Loucy (cell line): ENCODE measurements around the gene HELB.

Experiments used
- H2AFZ ChIP-seq: fragments of 200-600 bp; sonication (generic); 2 replicates; pipeline ENCODE4 v1.6.0; 2016; ENCODE audit warnings: antibody characterized with exemption, mild to moderate bottlenecking, low read length, moderate library complexity
- H3F3A ChIP-seq: fragments of 200-600 bp; 2 replicates; pipeline ENCODE4 v1.6.0; 2016; ENCODE audit warnings: antibody characterized with exemption, low read depth, mild to moderate bottlenecking
- H3K27me3 ChIP-seq: fragments of 200-600 bp; sonication (generic); 2 replicates; pipeline ENCODE4 v1.6.1; 2014; ENCODE audit warnings: low read length, mild to moderate bottlenecking; ENCODE audit not compliant: insufficient read depth, poor library complexity, severe bottlenecking
- H3K36me3 ChIP-seq: fragments of 200-600 bp; sonication (generic); 2 replicates; pipeline ENCODE4 v1.6.1; 2016; ENCODE audit warnings: low read length; ENCODE audit not compliant: insufficient read depth
- H3K4me1 ChIP-seq: fragments of 200-600 bp; sonication (generic); 2 replicates; pipeline ENCODE4 v1.5.1; 2014; ENCODE audit warnings: low read length, mild to moderate bottlenecking; ENCODE audit not compliant: insufficient read depth, poor library complexity, severe bottlenecking
- H3K4me2 ChIP-seq: fragments of 200-600 bp; sonication (generic); 2 replicates; pipeline ENCODE4 v1.6.0; 2014; ENCODE audit warnings: antibody characterized with exemption, low read length, low read depth, mild to moderate bottlenecking; ENCODE audit not compliant: poor library complexity, severe bottlenecking
- H3K4me3 ChIP-seq: fragments of 200-600 bp; sonication (generic); 2 replicates; pipeline ENCODE4 v1.5.1; 2014; ENCODE audit warnings: low read length, mild to moderate bottlenecking, mixed read lengths; ENCODE audit not compliant: poor library complexity, severe bottlenecking
- H3K79me2 ChIP-seq: fragments of 200-600 bp; sonication (generic); 2 replicates; pipeline ENCODE4 v1.6.1; 2014; ENCODE audit warnings: low read length; ENCODE audit not compliant: insufficient read depth
- H3K9ac ChIP-seq: fragments of 200-600 bp; sonication (generic); 2 replicates; pipeline ENCODE4 v1.6.0; 2014; ENCODE audit warnings: mild to moderate bottlenecking, low read depth, low read length, moderate library complexity; ENCODE audit not compliant: poor library complexity, severe bottlenecking
- H3K9me2 ChIP-seq: fragments of 200-600 bp; sonication (generic); replicated peaks from 2 replicates; pipeline ENCODE4 v1.6.1; 2016; ENCODE audit warnings: low read depth, low read length, mixed read lengths
- H3K9me3 ChIP-seq: fragments of 200-600 bp; sonication (generic); 2 replicates; pipeline ENCODE4 v1.6.1; 2014; ENCODE audit warnings: mild to moderate bottlenecking, antibody characterized with exemption, low read length, low read depth; ENCODE audit not compliant: insufficient read depth
- H4K20me1 ChIP-seq: fragments of 200-600 bp; sonication (generic); 2 replicates; pipeline ENCODE4 v1.6.0; 2014; ENCODE audit warnings: antibody characterized with exemption, low read length, mild to moderate bottlenecking; ENCODE audit not compliant: insufficient read depth, poor library complexity, severe bottlenecking
- EZH2phosphoT487 ChIP-seq: fragments of 200-600 bp; IDR thresholded peaks from 2 replicates; pipeline ENCODE4 v1.6.1; 2018; ENCODE audit warnings: antibody characterized with exemption, mild to moderate bottlenecking, moderate library complexity, borderline replicate concordance
- TF ChIP-seq, protein P1 (sequence below): fragments of 200-600 bp; sonication (generic); conservative IDR thresholded peaks from 2 replicates; pipeline ENCODE4 v1.5.1; 2014; ENCODE audit warnings: mild to moderate bottlenecking, antibody characterized with exemption, low read length

HELB gene

GRCh38 chr12:66272650-66273049 lies 29.6 kb upstream of the HELB start:
- H3K4me1 ChIP-seq, result no peaks in the 10 kb centered on the region
- no peaks in the 10 kb centered on the region for H3K79me2 ChIP-seq
- H3K9ac ChIP-seq, result no peak overlapping the region
- no peaks in the 10 kb centered on the region for H3K27me3 ChIP-seq
- H3K9me3 ChIP-seq, result no peaks in the 10 kb centered on the region
- no peaks in the 10 kb centered on the region for H3F3A ChIP-seq
- H4K20me1 ChIP-seq, result no peaks in the 10 kb centered on the region
- no peaks in the 10 kb centered on the region for H3K36me3 ChIP-seq
- H3K4me3 ChIP-seq, result no peak overlapping the region
- TF ChIP-seq, protein P1, sequence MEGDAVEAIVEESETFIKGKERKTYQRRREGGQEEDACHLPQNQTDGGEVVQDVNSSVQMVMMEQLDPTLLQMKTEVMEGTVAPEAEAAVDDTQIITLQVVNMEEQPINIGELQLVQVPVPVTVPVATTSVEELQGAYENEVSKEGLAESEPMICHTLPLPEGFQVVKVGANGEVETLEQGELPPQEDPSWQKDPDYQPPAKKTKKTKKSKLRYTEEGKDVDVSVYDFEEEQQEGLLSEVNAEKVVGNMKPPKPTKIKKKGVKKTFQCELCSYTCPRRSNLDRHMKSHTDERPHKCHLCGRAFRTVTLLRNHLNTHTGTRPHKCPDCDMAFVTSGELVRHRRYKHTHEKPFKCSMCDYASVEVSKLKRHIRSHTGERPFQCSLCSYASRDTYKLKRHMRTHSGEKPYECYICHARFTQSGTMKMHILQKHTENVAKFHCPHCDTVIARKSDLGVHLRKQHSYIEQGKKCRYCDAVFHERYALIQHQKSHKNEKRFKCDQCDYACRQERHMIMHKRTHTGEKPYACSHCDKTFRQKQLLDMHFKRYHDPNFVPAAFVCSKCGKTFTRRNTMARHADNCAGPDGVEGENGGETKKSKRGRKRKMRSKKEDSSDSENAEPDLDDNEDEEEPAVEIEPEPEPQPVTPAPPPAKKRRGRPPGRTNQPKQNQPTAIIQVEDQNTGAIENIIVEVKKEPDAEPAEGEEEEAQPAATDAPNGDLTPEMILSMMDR, result no peak
- TF ChIP-seq EZH2phosphoT487, result no peak
- no peak overlapping the region for H2AFZ ChIP-seq
- H3K9me2 ChIP-seq, result no peaks in the 10 kb centered on the region
- H3K4me2 ChIP-seq, result no peak overlapping the region

GRCh38 chr12:66273147-66273546 lies 29.1 kb upstream of the HELB start:
- H3K36me3 ChIP-seq, result no peaks in the 10 kb centered on the region
- H3K9ac ChIP-seq, result no peak overlapping the region
- H3F3A ChIP-seq, result no peaks in the 10 kb centered on the region
- no peaks in the 10 kb centered on the region for H3K9me3 ChIP-seq
- no peak for TF ChIP-seq EZH2phosphoT487
- TF ChIP-seq, protein P1, result no peak
- no peaks in the 10 kb centered on the region for H3K9me2 ChIP-seq
- H3K79me2 ChIP-seq, result no peaks in the 10 kb centered on the region
- no peaks in the 10 kb centered on the region for H4K20me1 ChIP-seq
- no peak overlapping the region for H3K4me2 ChIP-seq
- H3K27me3 ChIP-seq, result no peaks in the 10 kb centered on the region
- H3K4me1 ChIP-seq, result no peaks in the 10 kb centered on the region
- H2AFZ ChIP-seq, result no peak overlapping the region
- H3K4me3 ChIP-seq, result no peak overlapping the region

GRCh38 chr12:66275040-66275439 lies 27.3 kb upstream of the HELB start:
- Histone ChIP-seq H3K79me2 (no peaks in the 10 kb centered on the region), H3K27me3 (no peaks in the 10 kb centered on the region), H3K9ac (no peak overlapping the region), H2AFZ (no peak overlapping the region), H3K4me3 (no peak overlapping the region), H3K4me1 (peaks cover 7% of the 10 kb centered on the region), H4K20me1 (no peaks in the 10 kb centered on the region), H3K4me2 (no peak overlapping the region), H3K9me2 (no peaks in the 10 kb centered on the region), H3F3A (no peaks in the 10 kb centered on the region), H3K9me3 (no peaks in the 10 kb centered on the region), H3K36me3 (no peaks in the 10 kb centered on the region)
- TF ChIP-seq, protein P1, result no peak
- no peak for TF ChIP-seq EZH2phosphoT487
